ENCODE data around the gene DUSP15. TPM values are rescaled to one million over a fixed set of nuclear protein-coding genes. Genes with fewer than 3 reads are reported as not detected.

The DUSP15 gene
- total and polyA plus RNA-seq, 2 of the 8 experiments (the other 6 are each of a cell fraction or from before 2014, with no cell fraction given) = 0.91 to 3.2 TPM

GRCh38 chr20:31915491-31916280 is 45.4 kb upstream of the DUSP15 start (continued):
- no peak for TF ChIP-seq GABPA (IDR thresholded peaks at IDR 0.05; ENCODE audit: borderline replicate concordance, insufficient read depth, low read length)
- no peak for TF ChIP-seq BRCA1 (IDR thresholded peaks at IDR 0.05; ENCODE audit: low read depth, low read length)
- TF ChIP-seq RXRA (IDR thresholded peaks at IDR 0.05; ENCODE audit: insufficient read depth, low read depth, low read length) = no peak
- TF ChIP-seq BCL11A (IDR thresholded peaks at IDR 0.05; ENCODE audit: low read depth in 2 of 2, low read length in 2 of 2) = no peak

Data from H1 (cell line).